ENCODE results near the gene SHKBP1.

The SHKBP1 gene

DNA sequence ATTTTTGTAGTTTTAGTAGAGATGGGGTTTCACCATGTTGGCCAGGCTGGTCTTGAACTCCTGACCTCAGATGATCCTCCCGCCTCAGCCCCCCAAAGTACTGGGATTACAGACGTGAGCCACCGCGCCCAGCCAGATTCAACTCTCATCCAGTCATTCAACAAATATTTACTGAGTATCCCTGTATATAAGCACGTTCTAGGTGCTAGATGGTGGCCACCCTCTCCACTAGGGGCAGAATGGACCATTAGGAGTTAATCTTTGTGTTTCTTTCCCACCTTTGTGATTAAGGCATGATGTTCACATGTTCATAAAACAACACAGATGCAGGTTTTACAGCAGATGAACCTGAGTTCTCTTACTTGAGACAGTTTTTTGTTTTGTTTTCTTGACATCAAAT is 7.3 kb downstream of the SHKBP1 start:
- Histone ChIP-seq H3K36me3 (ENCODE audit: insufficient read depth, low read length) (peaks cover 60% of the 10 kb centered on the region), H3K9me3 (ENCODE audit: insufficient read depth, low read length, severe bottlenecking) (no peaks in the 10 kb centered on the region), H3K27me3 (ENCODE audit: insufficient read depth, low read length, poor library complexity) (no peaks in the 10 kb centered on the region), H3K27ac (ENCODE audit: low read length) (no peak overlapping the region), H2AFZ (ENCODE audit: low read depth, low read length) (no peak overlapping the region), H3K4me3 (ENCODE audit: low read depth in 1 of 2, low read length in 2 of 2) (no peak overlapping the region), H4K20me1 (ENCODE audit: insufficient read depth, low read length) (no peaks in the 10 kb centered on the region), H3K79me2 (ENCODE audit: insufficient read depth, low read length) (no peaks in the 10 kb centered on the region), H3K4me1 (ENCODE audit: insufficient read depth, low read length) (no peaks in the 10 kb centered on the region), H3K9ac (ENCODE audit: low read depth, low read length) (no peak overlapping the region), H3K4me2 (ENCODE audit: insufficient read depth, low read length) (no peak overlapping the region)
- DNase-seq (no peak), ATAC-seq (ENCODE audit: insufficient read depth, low read depth) (no peak)
- TF ChIP-seq, protein P1, sequence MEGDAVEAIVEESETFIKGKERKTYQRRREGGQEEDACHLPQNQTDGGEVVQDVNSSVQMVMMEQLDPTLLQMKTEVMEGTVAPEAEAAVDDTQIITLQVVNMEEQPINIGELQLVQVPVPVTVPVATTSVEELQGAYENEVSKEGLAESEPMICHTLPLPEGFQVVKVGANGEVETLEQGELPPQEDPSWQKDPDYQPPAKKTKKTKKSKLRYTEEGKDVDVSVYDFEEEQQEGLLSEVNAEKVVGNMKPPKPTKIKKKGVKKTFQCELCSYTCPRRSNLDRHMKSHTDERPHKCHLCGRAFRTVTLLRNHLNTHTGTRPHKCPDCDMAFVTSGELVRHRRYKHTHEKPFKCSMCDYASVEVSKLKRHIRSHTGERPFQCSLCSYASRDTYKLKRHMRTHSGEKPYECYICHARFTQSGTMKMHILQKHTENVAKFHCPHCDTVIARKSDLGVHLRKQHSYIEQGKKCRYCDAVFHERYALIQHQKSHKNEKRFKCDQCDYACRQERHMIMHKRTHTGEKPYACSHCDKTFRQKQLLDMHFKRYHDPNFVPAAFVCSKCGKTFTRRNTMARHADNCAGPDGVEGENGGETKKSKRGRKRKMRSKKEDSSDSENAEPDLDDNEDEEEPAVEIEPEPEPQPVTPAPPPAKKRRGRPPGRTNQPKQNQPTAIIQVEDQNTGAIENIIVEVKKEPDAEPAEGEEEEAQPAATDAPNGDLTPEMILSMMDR (IDR thresholded peaks at IDR 0.05; ENCODE audit: borderline replicate concordance, extremely low read depth, low read length, poor library complexity, severe bottlenecking), result peak; percentile 43
- no peak for TF ChIP-seq EZH2 (IDR thresholded peaks at IDR 0.05; ENCODE audit: borderline replicate concordance, low read depth, low read length, severe bottlenecking)

DNA sequence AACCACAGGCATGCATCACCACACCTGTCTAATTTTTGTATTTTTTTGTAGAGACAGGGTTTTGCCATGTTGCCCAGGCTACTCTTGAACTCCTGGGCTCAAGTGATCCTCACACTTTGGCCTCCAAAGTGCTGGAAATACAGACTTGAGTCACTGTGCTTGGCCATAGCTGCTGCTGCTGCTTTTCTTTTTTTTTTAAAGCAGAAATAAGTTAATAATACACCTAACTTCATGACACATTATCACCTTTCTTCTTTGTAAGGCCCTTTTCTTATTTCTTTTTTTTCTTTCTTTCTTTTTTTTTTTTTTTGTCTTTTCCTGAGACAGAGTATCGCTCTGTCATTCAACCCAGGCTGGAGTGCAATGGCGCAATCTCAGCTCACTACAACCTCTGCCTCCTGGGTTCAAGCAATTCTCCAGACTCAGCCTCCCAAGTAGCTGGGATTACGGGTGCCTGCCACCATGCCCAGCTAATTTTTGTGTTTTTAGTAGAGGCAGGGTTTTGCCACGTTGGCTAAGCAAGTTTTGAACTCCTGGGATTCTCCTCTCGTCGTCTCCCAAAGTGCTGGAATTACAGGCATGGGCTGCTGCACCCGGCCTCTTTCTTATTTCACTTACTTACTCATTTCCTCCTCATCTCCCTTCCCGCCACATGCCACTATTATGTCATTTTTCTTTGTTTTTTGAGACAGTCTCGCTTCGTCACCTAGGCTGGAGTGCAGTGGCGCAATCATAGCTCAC is 8.7 kb downstream of the SHKBP1 start:
- ATAC-seq (ENCODE audit: insufficient read depth, low read depth) (no peak), DNase-seq (no peak)
- Histone ChIP-seq H3K27ac (ENCODE audit: low read length) (no peak overlapping the region), H4K20me1 (ENCODE audit: insufficient read depth, low read length) (no peaks in the 10 kb centered on the region), H3K27me3 (ENCODE audit: insufficient read depth, low read length, poor library complexity) (no peaks in the 10 kb centered on the region), H3K4me2 (ENCODE audit: insufficient read depth, low read length) (no peak overlapping the region), H3K79me2 (ENCODE audit: insufficient read depth, low read length) (no peaks in the 10 kb centered on the region), H2AFZ (ENCODE audit: low read depth, low read length) (no peak overlapping the region), H3K4me3 (ENCODE audit: low read depth in 1 of 2, low read length in 2 of 2) (no peak overlapping the region), H3K4me1 (ENCODE audit: insufficient read depth, low read length) (no peaks in the 10 kb centered on the region), H3K9ac (ENCODE audit: low read depth, low read length) (no peak overlapping the region), H3K36me3 (ENCODE audit: insufficient read depth, low read length) (peaks cover 49% of the 10 kb centered on the region), H3K9me3 (ENCODE audit: insufficient read depth, low read length, severe bottlenecking) (no peaks in the 10 kb centered on the region)
- TF ChIP-seq EZH2 (IDR thresholded peaks at IDR 0.05; ENCODE audit: borderline replicate concordance, low read depth, low read length, severe bottlenecking), result no peak
- TF ChIP-seq, protein P1 (IDR thresholded peaks at IDR 0.05; ENCODE audit: borderline replicate concordance, extremely low read depth, low read length, poor library complexity, severe bottlenecking), result no peak

DNA sequence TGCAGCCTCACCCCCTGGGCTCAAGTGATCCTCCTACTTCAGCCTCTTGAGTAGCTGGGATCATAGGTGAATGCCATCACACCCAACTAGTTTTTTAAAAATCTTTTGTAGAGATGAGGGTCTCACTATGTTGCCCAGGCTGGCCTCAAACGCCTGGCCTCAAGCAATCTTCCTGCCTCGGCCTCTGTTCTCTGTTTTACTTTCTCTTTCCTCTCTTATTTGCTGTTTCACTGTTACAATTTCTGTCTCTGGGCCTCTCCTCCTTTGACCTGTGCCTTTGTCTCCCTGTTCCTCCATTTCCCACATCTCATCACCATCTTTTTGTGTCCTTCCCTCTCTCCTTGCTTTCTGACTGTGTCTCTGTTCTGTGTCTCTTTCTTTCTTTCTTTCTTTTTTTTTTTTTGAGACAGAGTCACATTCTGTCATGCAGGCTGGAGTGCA is 9.3 kb downstream of the SHKBP1 start:
- Histone ChIP-seq H3K4me1 (ENCODE audit: insufficient read depth, low read length) (no peaks in the 10 kb centered on the region), H3K4me3 (ENCODE audit: low read depth in 1 of 2, low read length in 2 of 2) (no peak overlapping the region), H3K9ac (ENCODE audit: low read depth, low read length) (no peak overlapping the region), H4K20me1 (ENCODE audit: insufficient read depth, low read length) (no peaks in the 10 kb centered on the region), H3K9me3 (ENCODE audit: insufficient read depth, low read length, severe bottlenecking) (no peaks in the 10 kb centered on the region), H2AFZ (ENCODE audit: low read depth, low read length) (no peak overlapping the region), H3K79me2 (ENCODE audit: insufficient read depth, low read length) (no peaks in the 10 kb centered on the region), H3K27ac (ENCODE audit: low read length) (no peak overlapping the region), H3K27me3 (ENCODE audit: insufficient read depth, low read length, poor library complexity) (no peaks in the 10 kb centered on the region), H3K36me3 (ENCODE audit: insufficient read depth, low read length) (peaks cover 43% of the 10 kb centered on the region), H3K4me2 (ENCODE audit: insufficient read depth, low read length) (no peak overlapping the region)
- TF ChIP-seq, protein P1 (IDR thresholded peaks at IDR 0.05; ENCODE audit: borderline replicate concordance, extremely low read depth, low read length, poor library complexity, severe bottlenecking), result no peak
- TF ChIP-seq EZH2 (IDR thresholded peaks at IDR 0.05; ENCODE audit: borderline replicate concordance, low read depth, low read length, severe bottlenecking), result no peak
- ATAC-seq (ENCODE audit: insufficient read depth, low read depth), result no peak
- DNase-seq, result no peak

All from DND-41 (cell line).